GM12874 (cell line): ENCODE results near the gene DAPL1.

ENCODE experiments used
- TF ChIP-seq, protein P1 (sequence below): IDR thresholded peaks from 2 replicates; pipeline ENCODE4 v1.5.1; 2011; ENCODE audit warnings: low read depth, mild to moderate bottlenecking, control low read depth, low read length, moderate library complexity; ENCODE audit not compliant: insufficient read depth

The DAPL1 gene

DNA sequence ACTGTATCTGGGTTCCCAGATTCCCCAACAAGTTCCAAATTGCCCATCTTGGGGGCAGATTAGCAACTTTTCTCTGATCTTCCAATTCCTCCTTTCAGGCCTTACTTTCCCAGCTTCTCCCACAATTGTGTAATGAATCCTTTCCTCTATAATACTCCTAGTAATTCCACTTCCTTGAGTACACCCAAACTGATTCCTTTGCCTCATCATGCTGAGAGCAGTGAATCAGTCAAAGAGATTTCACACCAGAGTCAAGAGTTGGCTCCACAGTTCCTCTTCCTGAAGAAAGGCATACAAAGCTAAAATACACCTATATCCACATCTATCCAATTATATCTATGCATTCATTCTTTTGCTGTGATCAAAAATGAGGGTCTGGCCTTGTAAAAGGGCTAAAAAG is 28.6 kb upstream of the DAPL1 start:
- TF ChIP-seq, protein P1, sequence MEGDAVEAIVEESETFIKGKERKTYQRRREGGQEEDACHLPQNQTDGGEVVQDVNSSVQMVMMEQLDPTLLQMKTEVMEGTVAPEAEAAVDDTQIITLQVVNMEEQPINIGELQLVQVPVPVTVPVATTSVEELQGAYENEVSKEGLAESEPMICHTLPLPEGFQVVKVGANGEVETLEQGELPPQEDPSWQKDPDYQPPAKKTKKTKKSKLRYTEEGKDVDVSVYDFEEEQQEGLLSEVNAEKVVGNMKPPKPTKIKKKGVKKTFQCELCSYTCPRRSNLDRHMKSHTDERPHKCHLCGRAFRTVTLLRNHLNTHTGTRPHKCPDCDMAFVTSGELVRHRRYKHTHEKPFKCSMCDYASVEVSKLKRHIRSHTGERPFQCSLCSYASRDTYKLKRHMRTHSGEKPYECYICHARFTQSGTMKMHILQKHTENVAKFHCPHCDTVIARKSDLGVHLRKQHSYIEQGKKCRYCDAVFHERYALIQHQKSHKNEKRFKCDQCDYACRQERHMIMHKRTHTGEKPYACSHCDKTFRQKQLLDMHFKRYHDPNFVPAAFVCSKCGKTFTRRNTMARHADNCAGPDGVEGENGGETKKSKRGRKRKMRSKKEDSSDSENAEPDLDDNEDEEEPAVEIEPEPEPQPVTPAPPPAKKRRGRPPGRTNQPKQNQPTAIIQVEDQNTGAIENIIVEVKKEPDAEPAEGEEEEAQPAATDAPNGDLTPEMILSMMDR, result no peak

- TF ChIP-seq, protein P1, result no peak
Measured at GRCh38 chr2:158772306-158773078, 22.6 kb upstream of the DAPL1 start.

DNA sequence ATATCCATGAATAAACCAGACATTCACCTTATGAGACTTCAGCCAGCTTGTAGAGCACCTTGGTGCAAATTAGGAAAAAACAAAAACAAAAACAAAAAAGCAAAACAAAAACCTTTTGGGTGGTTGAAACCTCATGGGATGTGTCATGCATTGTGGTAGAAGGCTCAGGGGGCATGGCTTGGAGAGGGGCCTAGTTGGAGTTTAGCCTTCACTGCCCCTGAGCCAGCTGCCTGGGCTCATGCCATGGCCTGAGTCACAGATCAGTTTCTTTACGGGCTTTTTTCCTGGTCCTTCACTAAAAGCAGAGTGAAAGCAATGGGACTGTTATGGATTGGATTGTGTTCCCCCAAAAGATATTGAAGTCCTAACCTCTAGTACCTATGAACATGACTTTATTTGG is 22.0 kb upstream of the DAPL1 start:
- TF ChIP-seq, protein P1, result no peak

DNA sequence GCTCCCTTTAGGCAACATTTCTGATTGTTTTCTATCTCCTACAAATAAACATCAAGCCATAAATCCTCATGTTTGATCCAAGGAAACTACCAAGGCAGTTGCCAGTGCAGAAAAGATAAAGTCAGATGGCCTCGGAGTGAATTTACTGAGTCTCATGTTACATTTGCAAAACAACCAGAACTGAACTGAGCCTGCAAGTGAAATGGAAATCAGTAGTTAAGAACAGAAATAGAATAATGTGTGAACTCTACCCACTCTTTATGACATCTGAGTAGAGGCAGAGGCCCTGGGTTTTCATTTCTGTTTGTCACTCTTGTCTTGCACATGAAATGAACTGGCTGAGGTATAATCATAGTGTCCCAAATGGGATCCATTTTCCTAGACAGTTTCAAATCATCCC is 20.4 kb upstream of the DAPL1 start:
- TF ChIP-seq, protein P1, result no peak

DNA sequence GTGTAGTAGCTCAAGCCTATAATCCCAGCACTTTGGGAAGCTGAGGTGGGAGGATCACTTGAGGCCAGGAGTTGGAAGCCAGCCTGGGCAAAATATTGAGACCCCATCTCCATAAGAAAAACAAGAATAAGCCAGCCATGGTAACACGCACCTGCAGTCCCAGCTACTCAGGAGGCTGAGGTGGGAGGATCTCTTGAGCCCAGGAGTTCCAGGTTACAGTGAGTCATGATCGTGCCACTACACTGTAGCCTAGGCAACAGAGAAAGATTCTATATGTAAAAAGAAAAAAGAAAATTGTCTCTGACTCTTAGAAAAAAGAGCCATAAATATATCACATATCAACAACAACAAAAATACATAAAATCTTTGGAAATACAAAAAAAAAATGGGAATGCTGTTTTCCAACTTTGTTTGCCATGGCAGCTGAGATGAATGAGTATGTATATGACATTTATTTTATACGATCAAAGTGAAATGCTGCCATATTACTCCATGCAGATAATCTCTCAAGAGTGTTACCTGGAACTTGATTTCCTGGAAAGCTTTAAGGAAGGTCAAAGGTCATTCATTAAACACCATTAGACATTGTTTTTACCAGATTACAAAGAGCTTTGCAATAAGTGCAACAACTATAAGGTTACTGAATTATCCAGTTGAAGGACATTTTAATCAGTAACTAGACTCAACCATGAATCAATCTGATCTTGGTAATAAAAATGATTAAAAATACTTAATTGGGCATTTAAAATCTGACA is 19.7 kb upstream of the DAPL1 start:
- TF ChIP-seq, protein P1, result no peak

- TF ChIP-seq, protein P1, result no peak
Measured at GRCh38 chr2:158776231-158776630, 18.9 kb upstream of the DAPL1 start.

- TF ChIP-seq, protein P1, result no peak
Measured at GRCh38 chr2:158777077-158777476, 18.0 kb upstream of the DAPL1 start.
